Activated CD4-positive, alpha-beta memory T cell treated with anti-CD3 and anti-CD28 coated beads for 36 hours (primary cell): ENCODE results near the gene ATP8A2. TPM values are rescaled to one million over a fixed set of nuclear protein-coding genes. Genes with fewer than 3 reads are reported as not detected.
"Not testable (repeated sequence)": the region's sequence is repeated elsewhere in the genome, so short reads cannot be mapped to it uniquely, and the experiment has no call there.

Source experiments
- CTCF ChIA-PET: fragments of 350-600 bp; sonication (Branson Sonifier 250); formaldehyde crosslinking; loops from one replicate; lab custom pipeline; 2021; ENCODE audit warnings: antibody characterized with exemption, inconsistent platforms; lab: Charles Lee
- POLR2A ChIA-PET: fragments of 350-600 bp; sonication (Branson Sonifier 250); formaldehyde crosslinking; loops from one replicate; lab custom pipeline; 2021; ENCODE audit warnings: antibody characterized with exemption; lab: Charles Lee
- DNase-seq: peaks from one replicate; pipeline ENCODE4 v3.0.0-alpha.2; 2020
- H3K27ac Mint-ChIP-seq: one replicate; pipeline ENCODE4 v1.8.0; 2021; ENCODE audit warnings: mixed read lengths
- H3K27me3 Mint-ChIP-seq: one replicate; pipeline ENCODE4 v1.8.0; 2021; ENCODE audit warnings: mixed read lengths
- H3K36me3 Mint-ChIP-seq: one replicate; pipeline ENCODE4 v1.8.0; 2021; ENCODE audit warnings: mixed read lengths
- H3K4me1 Mint-ChIP-seq: one replicate; pipeline ENCODE4 v1.8.0; 2021; ENCODE audit warnings: low read depth, mixed read lengths
- H3K4me3 Mint-ChIP-seq: one replicate; pipeline ENCODE4 v1.8.0; 2021; ENCODE audit warnings: mild to moderate bottlenecking, mixed read lengths
- H3K9me3 Mint-ChIP-seq: one replicate; pipeline ENCODE4 v1.8.0; 2021; ENCODE audit warnings: mixed read lengths
- intact Hi-C: fragments of 100-400 bp; cut with micrococcal nuclease; formaldehyde crosslinking; loops from one replicate; pipeline ENCODE4 v1.15.1; 2023
- total RNA-seq, 2 experiments: library from RNA; stranded (reverse); gene quantifications; one replicate each; pipeline ENCODE4 v1.2.3, GENCODE V29; 2021

ATP8A2 gene
- total RNA-seq, 2 experiments from 2014 or later: 0.22 to 0.29 TPM

DNA sequence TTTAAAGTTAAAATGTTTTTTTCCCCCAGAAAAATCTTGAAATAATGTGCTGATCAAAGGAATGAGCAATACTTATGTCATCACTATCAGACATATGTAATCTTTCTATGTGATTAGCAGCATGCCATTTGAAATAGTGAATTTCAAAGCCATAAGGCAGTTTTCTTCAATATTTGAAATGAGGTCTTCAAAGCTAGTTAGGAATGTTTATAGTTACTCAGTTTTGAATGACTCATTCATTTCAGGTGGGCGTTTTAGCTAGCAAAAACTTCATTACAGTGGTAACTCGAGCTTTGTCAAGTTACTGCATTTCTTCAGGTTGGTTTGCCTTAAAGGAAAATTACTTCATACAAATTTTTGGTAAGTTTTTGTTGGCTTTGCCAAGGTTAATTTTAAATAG lies 102.1 kb downstream of the ATP8A2 start:
- POLR2A ChIA-PET: no interaction called here
- H3K9me3 Mint-ChIP-seq: no peaks in the 10 kb centered on the region
- intact Hi-C loops: no loop called here
- no peak overlapping the region for H3K4me3 Mint-ChIP-seq
- H3K4me1 Mint-ChIP-seq: peaks cover 4% of the 10 kb centered on the region
- no peaks in the 10 kb centered on the region for H3K36me3 Mint-ChIP-seq
- CTCF ChIA-PET: no interaction called here
- H3K27me3 Mint-ChIP-seq: peaks cover 24% of the 10 kb centered on the region
- H3K27ac Mint-ChIP-seq: no peak overlapping the region
- no peak for DNase-seq

DNA sequence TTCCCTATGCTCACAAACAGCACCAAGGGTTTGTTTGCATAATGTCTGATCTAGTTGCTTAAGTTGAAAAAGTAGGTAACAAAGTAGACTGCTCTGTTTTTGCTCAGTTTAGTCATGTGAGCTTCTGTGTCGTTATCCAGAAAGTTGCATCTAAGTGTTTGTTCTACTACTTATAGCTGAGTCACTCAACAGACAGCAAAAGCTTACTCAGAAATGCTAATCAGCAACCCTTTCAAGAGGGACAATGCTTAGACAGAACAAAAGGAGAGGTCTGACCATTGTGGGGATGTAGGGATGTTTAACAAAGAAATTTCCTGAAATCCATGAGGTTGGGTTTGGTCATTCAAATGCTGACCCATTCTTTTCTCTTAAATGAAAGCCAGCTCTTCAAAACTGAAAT lies 106.4 kb downstream of the ATP8A2 start:
- Mint-ChIP-seq H3K27ac (no peak overlapping the region), H3K4me3 (no peak overlapping the region), H3K36me3 (no peaks in the 10 kb centered on the region), H3K9me3 (peaks cover 6% of the 10 kb centered on the region), H3K4me1 (no peaks in the 10 kb centered on the region), H3K27me3 (peaks cover 9% of the 10 kb centered on the region)
- ChIA-PET CTCF (no interaction called here), POLR2A (no interaction called here)
- DNase-seq: no peak
- intact Hi-C loops: no loop called here

DNA sequence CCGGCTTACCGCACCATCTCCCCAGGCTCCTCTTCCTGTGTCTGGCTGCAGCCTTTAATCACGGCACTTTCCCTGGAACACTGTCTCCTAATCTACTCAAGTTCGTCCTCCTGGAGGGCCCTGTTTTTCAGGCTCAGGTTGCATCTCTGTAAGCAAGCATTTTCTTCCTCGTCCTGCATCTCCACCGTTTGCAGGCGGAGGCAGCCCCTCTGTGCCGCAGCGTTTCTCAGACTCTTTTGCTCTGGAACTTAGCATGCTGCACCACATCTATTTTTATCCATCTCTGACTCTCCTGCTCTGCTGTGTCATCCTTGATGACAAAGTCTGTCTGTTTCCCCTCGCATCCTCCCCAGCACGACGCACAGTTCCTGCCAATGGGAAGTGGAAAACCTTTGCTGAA lies 117.5 kb downstream of the ATP8A2 start:
- no peak for DNase-seq
- Mint-ChIP-seq H3K9me3 (no peaks in the 10 kb centered on the region), H3K27me3 (peaks cover 15% of the 10 kb centered on the region), H3K4me1 (no peaks in the 10 kb centered on the region), H3K27ac (no peak overlapping the region), H3K36me3 (no peaks in the 10 kb centered on the region), H3K4me3 (no peak overlapping the region)
- ChIA-PET POLR2A (no interaction called here), CTCF (no interaction called here)
- intact Hi-C loops: no loop called here

DNA sequence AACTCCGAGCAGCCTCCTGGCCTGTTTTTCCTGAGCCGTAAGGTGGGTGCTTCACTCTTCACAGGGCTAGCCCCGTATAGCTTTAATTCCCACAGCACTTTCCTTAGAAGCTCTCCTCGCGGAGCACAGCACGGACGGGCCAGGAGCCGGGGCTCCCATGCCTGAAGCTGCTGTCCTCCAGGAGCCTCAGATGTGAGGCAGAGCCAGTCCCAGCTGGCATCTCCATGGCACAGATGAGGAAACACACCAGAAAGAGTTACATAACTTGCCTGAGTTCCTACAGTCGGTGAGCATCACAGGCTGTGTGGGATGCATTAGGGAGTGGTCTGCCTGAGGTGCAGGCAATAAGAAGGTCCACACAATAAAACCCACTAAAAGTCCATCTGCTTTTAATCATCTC lies 118.5 kb downstream of the ATP8A2 start:
- Mint-ChIP-seq H3K4me3 (no peak overlapping the region), H3K9me3 (no peaks in the 10 kb centered on the region), H3K36me3 (no peaks in the 10 kb centered on the region), H3K27ac (no peak overlapping the region), H3K4me1 (no peaks in the 10 kb centered on the region), H3K27me3 (peaks cover 20% of the 10 kb centered on the region)
- intact Hi-C loops: no loop called here
- POLR2A ChIA-PET: no interaction called here
- no peak for DNase-seq
- CTCF ChIA-PET: no interaction called here

DNA sequence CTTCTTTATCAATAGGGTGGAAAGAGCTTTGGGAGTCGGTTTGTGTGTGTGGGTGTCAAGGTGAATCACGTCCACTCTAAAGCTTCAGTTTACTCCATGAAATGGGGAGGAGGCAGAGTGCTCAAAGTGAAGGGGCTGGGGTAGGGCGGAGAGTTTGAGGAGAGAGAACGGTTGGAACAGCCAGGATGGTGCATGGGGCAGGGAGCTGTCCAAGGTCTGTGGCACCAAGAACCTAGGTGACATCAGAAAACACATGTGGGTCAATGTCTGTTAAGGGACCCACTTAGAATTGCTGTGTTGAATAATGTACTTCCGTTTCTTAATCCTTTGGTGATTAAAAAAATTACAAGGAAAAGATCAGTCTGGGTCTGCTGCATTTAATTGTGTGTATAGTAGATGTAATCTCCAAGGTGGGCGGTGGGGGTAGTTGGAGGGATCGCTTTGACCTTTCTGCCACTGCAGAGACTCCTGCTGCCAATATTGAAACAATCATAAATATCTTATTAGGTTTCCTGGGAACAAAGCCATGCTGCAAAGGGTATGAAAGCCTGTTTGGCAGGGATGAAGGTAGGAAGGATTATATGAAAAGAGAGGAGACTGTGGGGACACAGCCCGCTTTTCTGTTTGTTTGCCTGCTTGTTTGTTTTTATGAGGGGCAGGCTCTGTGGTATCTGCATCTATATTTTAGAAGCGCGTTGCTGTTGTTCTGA lies 122.3 kb downstream of the ATP8A2 start:
- POLR2A ChIA-PET: no interaction called here
- H3K27me3 Mint-ChIP-seq: peaks cover 20% of the 10 kb centered on the region
- no peaks in the 10 kb centered on the region for H3K36me3 Mint-ChIP-seq
- no peak overlapping the region for H3K4me3 Mint-ChIP-seq
- H3K9me3 Mint-ChIP-seq: no peaks in the 10 kb centered on the region
- CTCF ChIA-PET: no interaction called here
- no peak for DNase-seq
- H3K4me1 Mint-ChIP-seq: no peaks in the 10 kb centered on the region
- intact Hi-C loops: no loop called here
- no peak overlapping the region for H3K27ac Mint-ChIP-seq

DNA sequence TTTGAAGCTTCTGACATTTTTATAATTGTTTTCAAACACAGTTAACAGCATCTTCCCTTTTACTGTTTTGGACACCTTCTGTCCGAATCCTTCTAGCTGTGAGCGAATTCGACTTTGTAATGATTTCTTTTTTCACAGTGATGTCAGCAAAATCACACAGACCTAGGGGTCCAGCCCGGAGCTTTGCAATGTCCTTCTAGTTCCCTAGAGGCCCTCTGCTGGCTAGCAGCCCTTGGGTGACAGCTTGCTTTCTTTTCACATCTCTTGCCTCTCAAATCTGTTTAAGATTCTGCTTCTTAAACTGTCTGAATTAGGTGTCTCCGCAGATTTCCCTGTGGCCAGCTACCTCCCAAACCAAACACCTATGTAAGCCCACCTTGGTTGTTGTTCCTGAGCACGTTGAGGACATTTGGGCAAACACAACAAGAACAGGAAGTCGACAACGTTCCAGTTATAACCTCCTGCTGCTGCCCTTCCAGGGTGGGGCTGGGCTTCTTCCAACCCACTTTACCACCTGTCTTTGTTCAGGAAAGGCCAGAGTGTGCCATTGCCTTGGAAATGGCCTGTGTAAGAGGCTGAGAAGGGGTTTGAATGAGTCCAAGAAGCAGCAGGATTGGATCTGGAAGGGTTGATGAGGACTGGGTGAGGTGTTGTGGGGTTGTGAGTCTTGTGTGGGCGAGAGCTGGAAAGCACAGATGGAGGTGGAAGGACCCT lies 123.1 kb downstream of the ATP8A2 start:
- Mint-ChIP-seq H3K27ac (no peak overlapping the region), H3K4me3 (no peak overlapping the region), H3K27me3 (peaks cover 16% of the 10 kb centered on the region), H3K36me3 (no peaks in the 10 kb centered on the region), H3K4me1 (no peaks in the 10 kb centered on the region), H3K9me3 (no peaks in the 10 kb centered on the region)
- no peak for DNase-seq
- ChIA-PET CTCF (no interaction called here), POLR2A (no interaction called here)
- intact Hi-C loops: no loop called here

DNA sequence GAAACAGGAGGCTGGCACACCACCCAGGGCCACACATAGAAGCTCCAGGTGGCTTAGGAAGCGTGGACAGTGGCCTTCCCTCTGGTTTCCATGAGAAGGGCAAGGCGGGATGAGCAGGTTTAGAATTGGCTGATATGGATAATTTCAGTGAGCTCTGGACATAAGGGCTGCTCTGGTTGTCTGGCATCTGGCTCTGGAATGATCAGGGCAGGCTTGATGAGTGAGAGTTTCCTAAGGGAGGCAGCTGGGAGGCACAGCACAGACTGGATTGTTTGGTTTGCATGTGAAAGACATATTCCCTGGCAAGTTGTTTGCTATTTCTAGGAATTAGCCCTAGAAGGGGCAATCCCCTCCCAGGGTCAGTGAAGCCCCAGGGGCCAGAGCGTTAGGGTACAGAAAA lies 129.5 kb downstream of the ATP8A2 start:
- no peak overlapping the region for H3K4me3 Mint-ChIP-seq
- CTCF ChIA-PET: no interaction called here
- POLR2A ChIA-PET: no interaction called here

DNA sequence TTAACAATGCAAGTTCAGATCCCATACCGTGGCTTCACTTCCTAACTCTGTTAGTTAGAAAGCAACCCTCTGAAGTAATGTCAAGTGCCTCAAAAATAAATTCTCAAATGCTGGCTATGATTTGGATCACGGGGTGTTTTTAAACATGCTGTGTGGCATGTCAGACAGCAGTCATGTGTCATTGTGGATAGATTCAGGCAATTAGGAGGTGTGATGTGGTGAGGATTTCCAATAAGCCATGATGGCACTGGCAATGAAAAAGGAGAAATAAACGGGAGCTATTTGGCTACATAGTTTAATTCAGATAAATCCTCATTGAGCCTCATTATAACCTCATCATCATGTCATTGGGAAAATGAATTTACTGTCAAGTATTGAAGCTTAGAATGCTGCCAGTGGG lies 130.3 kb downstream of the ATP8A2 start:
- H3K27me3 Mint-ChIP-seq: peaks cover 6% of the 10 kb centered on the region
- no peaks in the 10 kb centered on the region for H3K4me1 Mint-ChIP-seq
- H3K27ac Mint-ChIP-seq: no peak overlapping the region
- no peak overlapping the region for H3K4me3 Mint-ChIP-seq
- ChIA-PET POLR2A (no interaction called here), CTCF (no interaction called here)
- intact Hi-C loops: no loop called here
- no peaks in the 10 kb centered on the region for H3K36me3 Mint-ChIP-seq
- no peaks in the 10 kb centered on the region for H3K9me3 Mint-ChIP-seq
- no peak for DNase-seq

More for the DNA sequence above, 129.5 kb downstream of the ATP8A2 start:
- peaks cover 5% of the 10 kb centered on the region for H3K27me3 Mint-ChIP-seq
- H3K36me3 Mint-ChIP-seq: no peaks in the 10 kb centered on the region
- no peak overlapping the region for H3K27ac Mint-ChIP-seq
- no peaks in the 10 kb centered on the region for H3K4me1 Mint-ChIP-seq
- DNase-seq: no peak
- intact Hi-C loops: no loop called here
- no peaks in the 10 kb centered on the region for H3K9me3 Mint-ChIP-seq

DNA sequence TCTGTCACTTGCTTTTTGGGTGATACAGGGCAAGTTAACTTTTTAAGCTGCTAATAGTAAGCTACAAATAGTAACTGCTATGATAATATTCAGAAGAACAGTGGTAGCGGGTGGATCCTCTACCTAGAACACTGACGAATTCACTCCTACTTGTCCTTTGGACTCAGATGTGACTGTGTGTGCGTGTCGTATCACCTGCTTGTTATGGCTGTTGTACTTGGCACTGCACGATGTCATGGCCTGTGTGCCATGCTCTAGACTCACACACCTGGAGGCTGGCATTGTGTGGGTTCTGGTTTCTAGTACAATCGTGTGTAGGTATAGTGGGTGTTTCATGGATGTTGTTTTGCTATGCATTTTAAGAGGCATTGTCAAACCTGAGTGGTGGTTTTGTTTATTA lies 130.8 kb downstream of the ATP8A2 start:
- intact Hi-C loops: no loop called here
- DNase-seq: no peak
- POLR2A ChIA-PET: no interaction called here
- H3K9me3 Mint-ChIP-seq: no peaks in the 10 kb centered on the region
- no peaks in the 10 kb centered on the region for H3K36me3 Mint-ChIP-seq
- H3K27me3 Mint-ChIP-seq: peaks cover 7% of the 10 kb centered on the region
- H3K27ac Mint-ChIP-seq: no peak overlapping the region
- H3K4me1 Mint-ChIP-seq: no peaks in the 10 kb centered on the region
- no peak overlapping the region for H3K4me3 Mint-ChIP-seq
- CTCF ChIA-PET: no interaction called here

DNA sequence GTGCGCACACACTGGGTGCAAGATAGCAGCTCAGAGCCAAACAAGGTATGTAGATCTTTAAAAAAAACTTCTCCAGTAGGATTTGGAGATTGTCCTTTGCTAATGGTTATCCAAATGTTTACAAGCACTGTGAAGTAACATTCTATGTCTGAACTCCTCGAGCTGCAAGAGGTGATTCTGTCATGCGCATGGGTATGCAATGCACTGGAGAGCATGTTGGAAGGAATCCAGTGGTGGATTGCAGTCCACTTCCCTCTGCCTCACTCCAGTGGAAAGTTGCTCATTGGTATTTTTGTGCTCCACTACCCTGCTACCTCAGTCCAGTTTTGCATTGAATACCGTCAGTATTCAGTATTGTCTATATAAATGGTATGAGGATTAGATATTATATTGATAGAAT lies 132.1 kb downstream of the ATP8A2 start:
- no peak overlapping the region for H3K4me3 Mint-ChIP-seq
- ChIA-PET POLR2A (no interaction called here), CTCF (no interaction called here)
- intact Hi-C loops: no loop called here
- H3K27me3 Mint-ChIP-seq: peaks cover 6% of the 10 kb centered on the region
- no peaks in the 10 kb centered on the region for H3K36me3 Mint-ChIP-seq
- no peak overlapping the region for H3K27ac Mint-ChIP-seq
- DNase-seq: no peak
- H3K4me1 Mint-ChIP-seq: no peaks in the 10 kb centered on the region
- no peaks in the 10 kb centered on the region for H3K9me3 Mint-ChIP-seq

DNA sequence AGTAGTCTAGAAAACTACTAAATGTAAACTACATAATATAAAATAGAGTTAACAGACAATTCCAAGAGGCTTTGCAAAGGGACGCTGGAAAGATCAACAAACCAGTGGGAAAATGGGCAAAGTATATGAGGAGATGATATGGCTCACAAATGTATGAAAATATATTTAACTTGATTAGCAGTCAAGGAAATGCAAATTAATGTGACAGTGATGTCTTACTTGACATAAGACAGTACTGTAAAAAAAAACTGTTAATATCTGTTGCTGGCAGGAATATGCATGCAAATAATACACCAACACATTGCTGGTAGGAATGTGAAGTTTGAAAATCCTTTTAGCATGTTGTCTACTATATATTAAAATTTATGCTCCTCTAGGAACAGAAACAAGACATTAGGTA lies 136.1 kb downstream of the ATP8A2 start:
- H3K27ac Mint-ChIP-seq: no peak overlapping the region
- DNase-seq: no peak
- H3K27me3 Mint-ChIP-seq: peaks cover 3% of the 10 kb centered on the region
- no peaks in the 10 kb centered on the region for H3K4me1 Mint-ChIP-seq
- CTCF ChIA-PET: no interaction called here
- peaks cover 6% of the 10 kb centered on the region for H3K9me3 Mint-ChIP-seq
- POLR2A ChIA-PET: no interaction called here
- intact Hi-C loops: no loop called here
- H3K36me3 Mint-ChIP-seq: no peaks in the 10 kb centered on the region
- no peak overlapping the region for H3K4me3 Mint-ChIP-seq

DNA sequence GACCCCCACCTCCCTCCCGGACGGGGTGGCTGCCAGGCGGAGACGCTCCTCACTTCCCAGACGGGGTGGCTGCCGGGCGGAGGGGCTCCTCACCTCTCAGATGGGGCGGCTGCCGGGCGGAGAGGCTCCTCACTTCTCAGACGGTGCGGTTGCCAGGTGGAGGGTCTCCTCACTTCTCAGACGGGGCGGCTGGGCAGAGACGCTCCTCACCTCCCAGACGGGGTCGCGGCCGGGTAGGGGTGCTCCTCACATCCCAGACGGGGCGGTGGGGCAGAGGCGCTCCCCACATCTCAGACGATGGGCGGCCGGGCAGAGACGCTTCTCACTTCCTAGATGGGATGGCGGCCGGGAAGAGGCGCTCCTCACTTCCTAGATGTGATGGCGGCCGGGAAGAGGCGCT lies 141.3 kb downstream of the ATP8A2 start:
- H3K4me1 Mint-ChIP-seq, POLR2A ChIA-PET, DNase-seq, H3K36me3 Mint-ChIP-seq, H3K27ac Mint-ChIP-seq, CTCF ChIA-PET, H3K4me3 Mint-ChIP-seq, H3K27me3 Mint-ChIP-seq, intact Hi-C loops, H3K9me3 Mint-ChIP-seq: not testable (repeated sequence)

DNA sequence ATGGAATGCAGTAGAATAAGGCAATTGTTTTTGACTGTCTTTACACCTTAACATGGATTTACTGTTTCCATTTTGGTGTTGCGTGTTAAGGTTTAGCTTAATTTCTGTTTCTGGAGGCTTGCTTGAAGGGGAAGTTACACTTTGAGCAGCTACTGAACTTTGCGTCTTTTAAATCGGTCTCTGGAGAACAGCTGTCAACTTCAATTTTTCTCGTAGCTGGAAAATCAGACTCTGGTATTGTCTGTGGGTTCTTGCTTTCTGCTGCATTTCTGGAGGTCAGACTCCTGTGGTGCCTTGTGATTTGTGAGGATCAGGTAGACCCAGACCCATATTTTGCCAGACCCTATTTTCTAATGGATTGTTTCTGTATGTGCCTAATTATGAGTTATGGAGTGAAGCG lies 146.7 kb downstream of the ATP8A2 start:
- peaks cover 5% of the 10 kb centered on the region for H3K27me3 Mint-ChIP-seq
- peaks cover 1% of the 10 kb centered on the region for H3K9me3 Mint-ChIP-seq
- DNase-seq: no peak
- no peaks in the 10 kb centered on the region for H3K4me1 Mint-ChIP-seq
- POLR2A ChIA-PET: no interaction called here
- no peak overlapping the region for H3K4me3 Mint-ChIP-seq
- no peaks in the 10 kb centered on the region for H3K36me3 Mint-ChIP-seq
- intact Hi-C loops: no loop called here
- H3K27ac Mint-ChIP-seq: no peak overlapping the region
- CTCF ChIA-PET: no interaction called here
